HG02884 (cell line): ENCODE data around the gene TNIK.
A peak's percentile ranks its signal among the peaks of the same experiment; 100 is the strongest.
"Not testable (repeated sequence)": the region's sequence is repeated elsewhere in the genome, so short reads cannot be mapped to it uniquely, and the experiment has no call there.

Experiments used
- ATAC-seq: cut with Tn5 transposase; IDR thresholded peaks from one replicate; pipeline ENCODE4 v1.9.1; 2021; ENCODE audit warnings: mild to moderate bottlenecking, moderate library complexity; ENCODE audit not compliant: unreplicated experiment

Gene TNIK

DNA sequence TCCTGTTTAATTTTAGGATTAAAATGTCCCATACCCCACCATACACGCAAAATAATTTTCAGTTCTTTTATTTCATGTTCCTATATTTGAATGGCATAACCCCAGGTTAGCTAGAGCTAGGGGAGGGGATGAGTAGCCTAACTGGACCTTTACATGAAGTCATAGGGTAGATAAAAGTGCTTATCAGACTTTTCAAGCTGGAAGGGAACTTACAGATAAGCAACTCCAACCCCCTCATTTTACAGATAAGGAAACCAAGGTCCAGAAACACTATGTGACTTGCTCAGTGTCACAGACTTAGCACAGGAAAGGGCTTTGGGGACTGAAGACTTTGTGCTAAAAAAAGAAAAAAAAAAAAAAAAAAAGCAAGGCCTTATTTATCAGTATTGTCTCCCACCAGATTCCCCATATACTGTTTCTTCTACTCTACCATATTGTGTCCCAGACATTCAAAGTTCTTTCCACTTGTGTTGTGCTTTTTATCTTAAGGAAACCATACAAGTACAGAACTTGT lies 10.6 kb upstream of the TNIK start:
- no peak for ATAC-seq

DNA sequence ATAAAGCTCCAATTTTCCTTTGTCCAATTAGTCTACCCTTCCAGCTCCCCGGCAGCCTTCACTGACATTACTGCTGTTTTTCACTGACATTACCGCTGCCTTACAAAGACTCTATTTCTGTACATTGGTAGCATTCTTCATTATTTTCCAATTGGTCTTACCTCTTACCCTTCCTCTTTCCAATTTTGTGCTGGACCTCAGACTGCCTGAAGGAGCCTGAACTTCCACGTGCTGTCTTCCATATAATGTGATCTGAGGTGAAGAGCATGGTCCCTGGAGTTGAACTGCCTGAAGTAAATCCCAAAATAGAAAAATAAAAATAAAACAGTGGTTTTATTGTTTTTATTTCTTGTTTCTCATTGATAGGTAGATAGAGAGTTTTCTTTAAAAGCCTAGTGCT lies 9.2 kb upstream of the TNIK start:
- no peak for ATAC-seq

DNA sequence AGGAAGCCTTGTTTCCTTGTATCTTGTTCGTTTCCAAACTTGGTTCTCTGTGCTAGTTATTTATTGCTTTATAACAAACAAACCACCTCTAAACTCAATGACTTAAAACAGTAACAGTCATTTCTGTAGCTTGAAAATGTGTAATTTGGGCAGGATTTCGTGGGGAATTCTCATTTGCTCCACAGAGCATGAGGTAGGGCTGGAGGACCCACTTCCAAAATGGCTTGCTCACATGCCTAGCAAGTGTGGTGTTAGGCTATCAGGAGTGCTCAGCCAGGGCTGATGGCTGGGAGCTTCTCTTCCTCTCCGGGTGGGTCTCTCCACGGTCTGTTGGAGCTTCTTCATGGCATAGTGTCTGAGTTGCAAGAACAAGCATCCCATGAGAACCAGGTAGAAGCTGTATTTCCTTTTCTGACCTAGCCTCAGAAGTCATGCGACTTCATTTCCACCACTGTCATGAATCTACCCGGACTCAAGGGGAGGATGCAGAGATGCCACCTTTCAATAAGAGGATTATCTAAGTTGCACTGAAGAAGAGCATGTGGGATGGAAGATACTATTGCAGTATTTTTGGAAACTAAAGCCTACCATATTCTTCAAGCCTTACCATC lies 8.2 kb upstream of the TNIK start:
- ATAC-seq = no peak

DNA sequence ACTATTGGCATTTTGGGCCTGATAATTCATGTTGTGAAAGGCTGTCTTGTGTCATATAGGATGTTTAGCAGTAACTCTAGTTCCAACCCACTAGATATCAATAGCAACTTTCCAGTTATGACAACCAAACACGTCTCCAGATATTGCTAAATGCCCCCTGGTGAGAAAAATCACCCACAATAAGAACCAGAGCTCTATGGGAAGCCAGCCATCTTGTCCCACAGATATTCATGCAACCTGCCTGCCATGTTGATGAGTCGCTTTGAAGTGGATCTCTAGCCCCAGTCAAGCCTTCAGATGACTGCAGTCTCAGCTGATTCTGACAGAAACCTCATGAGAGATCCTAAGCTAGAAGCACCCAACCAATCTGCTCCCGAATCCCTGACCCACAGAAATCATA lies 5.6 kb upstream of the TNIK start:
- no peak for ATAC-seq

DNA sequence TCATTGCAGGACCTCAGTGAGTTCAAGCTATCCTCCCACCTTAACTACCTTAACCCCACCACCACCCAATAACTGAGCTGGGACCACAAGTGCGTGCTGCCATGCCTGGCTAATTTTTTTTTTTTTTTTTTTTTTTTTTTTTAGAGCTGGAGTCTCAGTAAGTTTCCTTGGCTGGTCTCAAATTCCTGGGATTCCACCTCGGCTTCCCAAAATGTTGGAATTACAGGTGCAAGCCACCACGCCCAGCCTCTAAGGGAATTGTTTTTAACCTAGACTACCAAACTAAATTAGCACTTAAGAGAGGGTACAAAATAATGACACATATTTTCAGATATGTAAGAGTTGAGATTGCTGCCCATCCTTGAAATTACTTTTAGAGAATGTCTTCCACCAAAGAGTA lies 4.3 kb upstream of the TNIK start:
- ATAC-seq = no peak

DNA sequence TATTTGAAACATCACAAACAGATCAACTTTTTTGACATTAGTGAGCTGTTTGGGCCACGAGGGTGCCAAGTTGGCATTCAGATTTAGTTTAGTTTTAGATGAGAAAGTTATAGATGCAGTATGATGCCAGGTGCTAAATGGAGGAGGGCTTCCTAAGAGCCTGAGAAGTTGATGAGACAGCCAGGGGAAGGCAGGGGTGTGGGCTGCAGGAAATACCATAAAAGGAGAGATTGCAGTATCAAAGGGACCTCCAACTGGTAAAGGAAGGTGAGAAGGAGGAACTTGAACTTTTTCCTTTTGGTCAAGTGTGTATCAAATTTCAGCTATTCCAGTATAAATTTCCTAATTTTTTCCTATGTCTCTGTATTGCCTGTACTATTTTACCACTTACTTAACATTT lies 2.0 kb upstream of the TNIK start:
- no peak for ATAC-seq

DNA sequence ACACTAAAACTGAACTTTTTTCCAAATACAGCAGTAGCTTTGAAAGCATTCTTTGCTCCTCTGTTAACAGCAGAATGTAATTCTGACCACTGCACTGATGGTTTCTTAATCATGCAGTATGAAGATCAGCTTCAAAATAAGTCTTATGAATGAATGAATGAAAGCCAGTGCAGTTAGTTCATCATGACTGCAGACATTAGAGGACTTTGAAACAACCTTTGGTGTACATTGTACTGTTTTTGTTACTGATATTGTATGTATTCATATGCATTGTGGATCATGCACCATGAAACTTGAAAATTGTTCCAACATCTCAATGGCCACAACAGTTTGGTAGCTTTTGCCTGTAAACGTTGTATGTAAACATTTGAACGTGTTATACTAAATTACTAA lies 1.3 kb upstream of the TNIK start:
- ATAC-seq = no peak

DNA sequence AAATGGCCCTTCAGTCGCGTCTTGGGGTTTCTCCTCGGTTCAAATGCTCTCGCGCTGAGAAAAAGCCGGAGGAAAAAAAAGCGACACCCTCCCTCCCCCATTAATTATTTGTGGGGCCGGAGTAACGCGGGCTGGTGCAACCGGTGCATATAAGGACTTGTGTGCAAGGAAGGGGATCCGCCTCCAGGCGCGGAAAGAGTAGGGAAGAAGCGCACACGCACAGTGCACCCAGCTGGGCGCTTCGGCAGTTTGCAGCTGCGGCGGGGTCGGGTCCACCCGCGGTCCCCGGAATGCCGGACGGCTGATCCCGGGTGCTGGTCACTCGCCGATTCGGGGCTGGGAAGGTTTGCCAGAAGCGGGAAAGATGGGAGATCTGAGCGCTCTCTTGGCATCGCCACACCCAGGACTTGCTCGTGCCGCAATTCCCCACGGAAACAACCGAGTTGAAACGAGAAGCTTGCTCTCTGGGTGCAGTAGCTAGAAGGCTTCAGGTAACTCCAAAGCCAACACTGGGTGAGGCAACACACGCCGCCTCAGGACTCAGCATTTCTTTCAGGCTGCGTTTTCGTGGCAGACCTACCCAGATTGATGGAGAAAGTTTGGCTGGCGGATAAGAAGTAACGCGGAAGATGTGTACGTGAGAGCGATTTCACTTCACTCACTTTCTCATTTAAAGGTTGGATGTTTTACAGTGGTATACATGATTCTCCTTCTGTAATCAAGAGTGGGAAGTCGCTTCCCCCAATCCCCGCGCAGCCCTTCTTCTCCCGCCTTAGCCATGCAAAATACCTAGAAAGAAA lies 720 bp upstream of the TNIK start:
- ATAC-seq = peak; percentile 28

DNA sequence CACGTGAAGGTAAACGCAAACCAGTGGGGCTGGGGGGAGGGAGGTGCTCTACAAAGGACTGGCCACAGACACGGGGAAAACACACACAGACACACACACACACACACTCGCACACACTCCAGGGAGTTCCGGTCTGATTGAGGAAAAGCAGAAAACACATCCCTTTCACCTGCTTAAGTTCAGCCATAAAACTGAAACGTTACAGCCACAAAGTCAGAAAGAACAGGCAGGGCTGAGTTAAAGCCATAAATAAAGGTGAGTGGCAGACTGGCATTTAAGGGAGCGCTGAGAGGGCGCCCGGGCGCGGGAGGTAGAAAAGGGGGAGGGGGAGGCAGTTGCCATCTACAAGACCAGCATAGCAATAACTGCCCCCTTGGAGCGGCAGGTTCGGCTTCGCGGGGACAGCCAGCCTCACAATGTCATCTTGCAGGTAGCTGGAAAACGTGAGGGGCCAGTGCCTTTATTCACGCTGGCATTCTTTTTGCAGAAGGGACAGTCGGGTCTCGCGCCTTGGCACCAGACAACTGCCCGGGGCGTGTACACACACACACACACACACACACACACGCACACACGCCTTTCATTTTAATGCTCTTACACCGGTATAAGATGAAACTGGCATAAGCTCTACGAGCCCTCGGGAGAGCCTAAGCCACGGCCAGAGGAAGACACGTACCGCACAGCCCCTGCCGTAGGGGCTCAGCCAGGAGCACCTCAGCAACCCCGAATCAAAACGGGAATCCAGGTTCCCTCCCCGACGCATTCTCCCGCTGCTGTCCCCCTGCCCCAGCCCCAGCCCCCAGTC lies 866 bp downstream of the TNIK start:
- no peak for ATAC-seq

DNA sequence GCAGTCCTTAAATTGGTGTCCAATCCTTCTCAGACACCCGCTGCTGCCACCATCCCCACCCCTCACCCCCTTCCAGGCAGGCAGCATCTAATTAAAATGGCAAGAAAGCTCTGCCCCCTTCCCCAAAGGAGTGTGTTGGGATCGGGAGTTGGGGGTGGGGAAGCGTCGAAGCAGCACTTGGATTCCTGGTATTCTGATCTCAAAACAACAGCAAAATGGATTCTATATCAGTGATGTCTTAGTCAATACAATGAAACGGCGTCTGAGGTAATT lies 1.4 kb downstream of the TNIK start:
- no peak for ATAC-seq

DNA sequence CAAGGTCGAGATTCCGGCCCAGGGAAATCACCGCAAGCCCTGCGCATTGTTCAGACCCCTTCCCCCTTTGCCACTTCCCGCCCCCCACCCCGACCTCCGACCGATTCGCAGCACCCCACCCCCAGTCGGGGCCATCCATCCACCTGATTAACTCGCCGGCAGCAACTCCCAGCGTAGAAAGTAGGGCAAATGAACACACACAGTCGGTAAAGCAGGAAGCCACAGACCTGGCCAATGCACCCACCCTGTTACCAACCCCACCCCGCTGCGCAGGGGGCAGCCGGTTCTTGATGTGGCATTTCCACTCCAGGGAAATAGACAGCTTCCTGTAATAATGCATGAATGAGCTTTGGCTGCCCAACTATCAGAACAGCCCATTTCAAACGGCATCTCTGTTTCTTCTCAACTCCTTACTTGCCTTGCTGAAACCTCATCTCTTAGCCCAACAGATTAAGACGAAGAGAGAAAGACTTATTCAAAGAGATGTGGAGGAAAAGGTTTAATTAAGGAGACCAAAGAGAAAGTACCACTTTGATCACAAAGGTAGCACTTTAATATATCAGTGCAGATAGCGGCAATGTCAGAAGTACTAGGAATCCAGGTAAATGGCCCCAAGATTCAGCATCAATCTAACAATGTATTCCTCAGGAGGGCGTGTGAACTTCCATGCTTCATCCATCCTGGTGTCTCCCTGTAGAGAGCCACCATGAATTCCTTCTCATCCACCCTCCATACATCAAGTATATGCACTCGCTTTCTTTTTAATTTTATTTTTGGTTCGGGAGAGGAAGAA lies 1.9 kb downstream of the TNIK start:
- no peak for ATAC-seq

DNA sequence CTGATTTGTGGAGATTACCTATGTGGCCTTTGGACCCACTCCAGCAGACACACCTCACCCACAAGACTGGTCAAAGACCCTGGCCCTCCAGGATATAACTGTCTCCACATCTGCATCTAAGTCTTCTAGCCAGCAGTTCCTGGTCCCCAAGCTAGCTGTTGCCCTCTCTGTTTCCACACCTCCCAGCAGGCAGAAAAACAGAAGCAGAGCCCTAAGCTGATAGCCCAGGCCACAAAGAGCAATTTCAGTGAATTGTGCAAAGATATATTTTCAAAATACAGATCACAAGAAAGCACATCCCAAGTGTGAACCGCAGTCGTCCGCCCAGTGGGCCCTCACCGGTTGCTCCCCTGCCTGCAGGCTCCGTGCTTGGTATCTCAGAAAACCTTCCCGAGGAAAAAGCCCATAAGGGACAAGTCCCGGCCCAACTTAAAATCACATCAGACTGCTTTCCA lies 2.6 kb downstream of the TNIK start:
- no peak for ATAC-seq

DNA sequence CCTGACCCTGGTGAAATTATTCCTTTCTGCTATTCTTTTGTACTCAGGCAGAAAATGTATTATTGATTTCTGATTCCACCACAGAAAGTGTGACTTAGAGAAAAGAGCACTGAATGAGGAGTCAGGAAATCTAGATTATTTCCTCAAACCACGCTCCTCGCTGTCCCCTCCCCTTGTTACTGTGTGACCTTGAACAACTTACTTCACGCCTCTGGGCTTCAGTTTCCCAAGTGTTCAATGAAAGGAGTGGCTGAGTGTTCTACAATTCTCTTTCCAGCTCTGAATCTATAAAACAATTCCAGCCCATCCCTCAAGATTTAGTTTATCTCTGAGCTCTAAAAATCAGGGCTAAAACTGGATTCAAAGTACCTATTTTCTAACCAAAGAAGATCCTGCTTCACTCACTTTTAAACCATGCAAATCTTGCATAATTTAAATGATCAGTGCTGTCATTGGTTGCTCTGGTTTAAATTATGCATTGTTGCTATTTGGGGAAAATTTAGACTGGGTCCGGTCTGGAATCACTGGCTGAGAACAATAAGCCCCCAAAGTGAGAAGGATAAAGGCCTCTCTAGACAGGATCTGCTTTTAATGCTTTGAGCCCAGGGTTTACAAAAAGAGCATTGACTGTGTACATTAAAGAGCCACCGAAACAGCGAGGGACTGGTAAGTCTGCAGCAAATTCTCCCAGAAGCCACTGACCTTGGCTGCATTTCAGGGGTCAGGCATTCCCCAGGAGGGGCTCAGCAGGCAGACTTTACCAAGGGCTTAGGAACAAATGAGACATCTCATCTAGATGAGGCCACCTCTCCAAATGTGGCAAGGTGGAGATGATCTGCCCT lies 3.2 kb downstream of the TNIK start:
- no peak for ATAC-seq

DNA sequence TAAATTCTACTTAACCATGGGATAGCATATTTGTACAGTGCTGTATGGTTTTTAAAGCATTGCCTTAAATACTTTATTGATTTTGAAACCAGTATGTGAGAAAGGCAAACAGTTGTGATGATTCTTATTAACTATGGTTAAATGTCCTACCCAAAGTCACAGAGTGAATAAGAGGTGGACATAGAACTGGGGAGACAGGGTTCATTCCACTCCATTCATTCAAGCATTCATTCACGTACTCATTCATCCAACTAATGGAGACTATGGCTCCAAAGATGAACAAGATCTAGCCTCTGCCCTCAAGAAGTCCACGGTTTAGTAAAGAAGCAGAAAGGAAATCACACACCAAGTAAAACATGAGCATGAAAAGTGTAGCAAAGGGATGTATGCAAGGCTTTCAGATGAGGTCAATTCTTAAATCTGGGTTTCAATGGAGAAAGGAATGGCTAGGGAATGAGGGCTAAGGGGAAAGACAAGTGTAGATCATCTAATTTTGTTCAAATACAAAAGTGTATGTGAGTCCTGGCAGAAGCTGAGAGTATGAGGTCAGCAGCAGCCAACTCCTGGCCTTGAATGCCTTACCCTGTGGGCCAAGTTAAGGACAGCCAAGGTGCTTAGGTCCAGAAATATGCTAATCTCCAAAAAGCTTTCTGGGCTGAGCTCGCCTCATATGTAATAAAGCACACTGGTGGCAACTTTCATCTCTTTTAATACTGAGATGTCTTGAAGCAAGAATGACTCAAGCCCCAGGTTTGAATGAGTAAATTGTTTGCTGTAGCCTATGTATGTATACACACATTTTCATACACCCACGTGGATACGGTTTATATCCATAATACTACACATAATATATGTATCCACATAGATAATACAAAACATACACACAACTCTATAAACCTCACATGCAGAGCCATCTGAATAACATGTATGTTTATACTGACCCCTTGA lies 4.3 kb downstream of the TNIK start:
- no peak for ATAC-seq

DNA sequence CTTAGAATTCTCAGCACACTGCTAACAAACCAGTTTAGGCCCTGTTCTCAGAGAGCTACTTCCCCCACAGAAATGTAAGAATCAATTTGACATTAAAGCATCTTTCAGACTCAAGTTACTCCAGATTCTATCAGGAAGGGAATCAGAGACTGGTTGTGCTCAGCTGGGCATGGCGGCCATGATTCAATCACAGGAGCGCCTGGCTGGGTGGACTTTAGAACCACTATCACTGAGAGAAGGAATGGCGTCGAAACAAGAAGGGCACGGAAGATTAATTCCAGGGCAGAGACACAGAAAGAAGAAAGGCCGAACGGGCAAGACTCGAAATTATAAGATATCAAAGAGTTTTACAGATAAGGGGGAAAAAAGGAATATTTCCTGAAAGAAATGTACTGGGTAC lies 6.2 kb downstream of the TNIK start:
- ATAC-seq = no peak

DNA sequence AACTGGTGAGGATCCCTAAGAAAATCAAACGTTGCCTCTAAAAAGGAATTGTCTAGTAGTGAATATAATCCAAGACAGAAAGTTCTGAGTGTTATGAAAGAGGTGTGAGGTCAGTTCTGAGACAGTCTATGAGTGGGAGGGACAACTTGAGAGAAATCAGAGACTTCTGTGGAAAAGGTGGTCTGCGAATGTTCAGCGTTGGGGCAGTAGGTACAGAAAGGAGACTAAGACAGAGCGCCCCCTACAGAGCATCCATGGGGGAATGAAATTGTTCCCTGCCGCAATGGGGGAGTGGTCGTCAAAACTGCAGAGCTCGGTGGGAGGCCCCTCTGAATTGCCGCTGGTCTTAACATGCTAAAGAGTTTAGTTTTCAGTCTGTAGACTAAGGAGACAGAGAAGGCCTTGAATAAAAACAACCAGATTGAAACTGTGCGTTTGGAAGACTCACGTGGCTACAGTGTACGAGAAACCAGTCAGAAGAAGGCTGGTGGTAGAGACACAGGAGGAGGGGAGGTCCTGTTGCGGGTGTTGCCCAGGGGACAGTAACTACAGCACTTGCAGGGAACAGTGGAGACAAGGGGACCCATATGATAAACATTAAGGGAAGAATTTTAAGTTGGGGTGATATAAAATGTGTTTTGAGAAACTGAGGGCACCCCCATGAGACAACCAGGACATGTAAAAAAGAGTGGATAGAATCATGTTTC lies 6.9 kb downstream of the TNIK start:
- no peak for ATAC-seq

DNA sequence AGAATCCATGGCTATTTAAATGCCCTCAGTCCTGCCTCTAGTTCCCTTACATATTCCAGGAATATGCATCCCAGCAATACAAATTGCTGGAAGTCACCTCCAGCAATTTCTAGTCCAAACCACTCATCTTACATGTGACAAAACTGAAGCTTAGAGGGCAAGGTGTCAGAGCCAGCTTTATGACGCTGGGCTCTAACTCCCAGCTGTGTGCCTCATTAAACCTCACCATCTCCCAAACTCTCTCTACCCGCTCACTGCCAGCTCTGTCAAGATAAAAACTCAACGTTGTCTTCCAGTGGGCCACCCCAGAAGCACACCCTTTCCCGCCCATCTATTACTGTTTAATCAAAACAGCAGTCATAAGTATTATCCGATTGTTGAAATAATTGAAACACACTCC lies 7.9 kb downstream of the TNIK start:
- ATAC-seq = no peak

DNA sequence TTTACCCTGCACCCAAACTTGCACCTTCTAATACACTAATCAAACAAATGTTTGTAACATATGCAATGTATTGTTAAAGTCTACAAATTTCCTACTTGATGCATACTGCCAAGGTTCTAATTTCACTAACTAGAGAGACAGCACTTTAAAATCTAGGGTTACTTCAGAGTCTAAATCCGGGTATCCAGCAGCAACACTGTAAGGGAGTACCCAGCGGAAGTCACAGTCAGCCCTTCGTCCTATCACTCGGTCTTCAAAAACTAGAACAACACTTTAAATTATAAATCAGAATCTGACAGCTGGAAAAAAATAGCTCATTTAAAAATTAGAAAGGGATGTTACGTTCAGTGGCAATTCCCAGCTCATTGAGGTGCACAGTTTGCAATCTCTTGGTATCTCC lies 8.3 kb downstream of the TNIK start:
- ATAC-seq = no peak

DNA sequence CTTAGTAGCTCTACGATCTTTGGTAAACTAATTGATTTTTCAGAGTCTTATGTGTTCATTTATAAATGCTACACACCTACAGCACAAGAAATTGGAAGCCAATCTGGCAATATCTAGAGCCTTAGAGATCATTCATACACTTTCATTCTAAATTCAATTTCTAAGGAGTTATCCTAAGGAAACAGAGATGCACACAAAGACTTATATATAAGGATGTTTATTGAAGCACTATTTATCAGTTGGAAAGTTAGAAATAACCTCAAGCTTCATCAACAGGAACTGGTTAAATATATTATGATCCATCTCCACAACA lies 12.7 kb downstream of the TNIK start:
- not testable (repeated sequence) for ATAC-seq
